Stimulated activated effector memory CD8-positive, alpha-beta T cell treated with anti-CD3 and anti-CD28 coated beads, Interleukin-12 subunit alpha, Interleukin-12 subunit beta, amount 100 ng/mL, for 72 hours (primary cell): Measurements from ENCODE around the gene CEACAM1.

ENCODE experiments used
- ATAC-seq: fragments of 150-1000 bp; cut with Tn5 transposase; 2 replicates; pipeline ENCODE4 v1.10.0; 2021
- DNase-seq, 2 donors: peaks; one replicate each; pipeline ENCODE4 v3.0.0; 2021 to 2022; ENCODE audit warnings: low spot score in 2 of 2
- H3K27ac Mint-ChIP-seq: one replicate; pipeline ENCODE4 v1.8.0; 2022; ENCODE audit warnings: mild to moderate bottlenecking, mixed read lengths
- H3K36me3 Mint-ChIP-seq: one replicate; pipeline ENCODE4 v1.8.0; 2022; ENCODE audit warnings: mild to moderate bottlenecking, mixed read lengths
- H3K4me1 Mint-ChIP-seq: one replicate; pipeline ENCODE4 v1.8.0; 2022; ENCODE audit warnings: mixed read lengths
- H3K4me3 Mint-ChIP-seq: one replicate; pipeline ENCODE4 v1.8.0; 2022; ENCODE audit warnings: mild to moderate bottlenecking, mixed read lengths
- H3K9me3 Mint-ChIP-seq: one replicate; pipeline ENCODE4 v1.8.0; 2022; ENCODE audit warnings: mixed read lengths

The CEACAM1 gene

DNA sequence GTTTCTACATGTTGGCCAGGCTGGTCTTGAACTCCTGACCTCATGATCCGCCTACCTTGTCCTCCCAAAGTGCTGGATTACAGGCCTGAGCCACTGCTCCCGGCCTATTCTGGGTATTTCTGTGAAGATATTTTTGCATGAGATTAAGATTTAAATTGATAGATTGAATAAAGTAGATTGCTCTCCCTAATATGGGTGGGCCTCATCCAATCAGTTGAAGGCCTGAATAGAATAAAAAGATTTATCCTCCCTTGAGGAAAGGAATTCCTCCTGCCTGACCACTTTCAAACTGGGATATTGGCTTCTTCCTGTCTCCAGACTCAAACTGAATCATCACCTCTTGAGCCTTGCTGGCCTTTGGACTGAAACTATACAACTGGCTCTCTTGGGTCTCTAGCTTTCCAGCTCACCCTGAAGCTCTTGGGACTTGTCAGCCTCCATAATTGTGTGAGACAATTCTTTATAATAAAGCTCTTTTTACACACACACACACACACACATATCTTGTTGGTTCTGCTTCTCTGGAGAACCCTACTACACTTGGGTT lies 49.4 kb downstream of the CEACAM1 start:
- Mint-ChIP-seq H3K27ac (no peak overlapping the region), H3K4me1 (peaks cover 26% of the 10 kb centered on the region), H3K36me3 (no peaks in the 10 kb centered on the region), H3K4me3 (no peak overlapping the region), H3K9me3 (no peaks in the 10 kb centered on the region)
- no peak for ATAC-seq
- no peak for DNase-seq

DNA sequence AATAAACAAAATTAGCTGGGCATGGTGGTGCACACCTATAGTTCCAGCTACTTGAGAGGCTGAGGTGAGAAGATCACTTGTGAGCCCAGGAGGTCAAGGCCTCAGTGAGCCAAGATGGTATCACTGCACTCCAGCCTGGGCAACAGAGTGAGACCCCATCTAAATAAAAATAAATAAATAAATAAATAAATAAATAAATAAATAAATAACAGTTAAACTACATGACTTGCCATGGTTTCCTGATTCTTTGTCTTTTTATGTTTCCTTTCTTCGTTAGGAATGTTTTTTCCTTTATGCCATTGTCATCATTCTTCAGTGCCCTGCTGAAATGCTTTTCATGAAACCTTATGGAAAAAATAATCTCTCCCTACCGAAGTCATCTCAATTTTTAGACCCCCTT lies 50.3 kb downstream of the CEACAM1 start:
- no peak overlapping the region for H3K27ac Mint-ChIP-seq
- ATAC-seq (no peak), DNase-seq (no peak)
- H3K9me3 Mint-ChIP-seq = no peaks in the 10 kb centered on the region
- H3K4me3 Mint-ChIP-seq = no peak overlapping the region
- H3K4me1 Mint-ChIP-seq = peaks cover 22% of the 10 kb centered on the region
- H3K36me3 Mint-ChIP-seq = no peaks in the 10 kb centered on the region

DNA sequence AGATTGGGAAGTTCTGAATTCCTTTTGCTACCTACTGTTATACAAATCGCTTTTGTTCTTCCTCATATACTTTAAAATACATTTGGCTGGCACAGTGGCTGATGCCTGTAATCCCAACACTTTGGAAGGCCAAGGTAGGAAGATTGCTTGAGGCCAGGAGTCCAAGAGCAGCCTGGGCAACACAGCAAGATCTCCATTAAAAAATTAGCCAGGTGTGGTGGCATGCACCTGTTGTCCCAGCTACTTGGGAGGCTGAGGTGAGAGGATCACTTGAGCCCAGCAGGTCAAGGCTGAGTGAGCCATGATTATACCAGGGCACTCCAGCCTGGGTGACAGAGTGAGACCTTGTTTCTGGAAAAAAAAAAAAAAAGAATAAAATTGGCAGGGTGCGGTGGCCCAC lies 51.2 kb downstream of the CEACAM1 start:
- Mint-ChIP-seq H3K9me3 (no peaks in the 10 kb centered on the region), H3K27ac (no peak overlapping the region), H3K36me3 (no peaks in the 10 kb centered on the region), H3K4me3 (no peak overlapping the region), H3K4me1 (peaks cover 22% of the 10 kb centered on the region)
- DNase-seq (no peak), ATAC-seq (no peak)

DNA sequence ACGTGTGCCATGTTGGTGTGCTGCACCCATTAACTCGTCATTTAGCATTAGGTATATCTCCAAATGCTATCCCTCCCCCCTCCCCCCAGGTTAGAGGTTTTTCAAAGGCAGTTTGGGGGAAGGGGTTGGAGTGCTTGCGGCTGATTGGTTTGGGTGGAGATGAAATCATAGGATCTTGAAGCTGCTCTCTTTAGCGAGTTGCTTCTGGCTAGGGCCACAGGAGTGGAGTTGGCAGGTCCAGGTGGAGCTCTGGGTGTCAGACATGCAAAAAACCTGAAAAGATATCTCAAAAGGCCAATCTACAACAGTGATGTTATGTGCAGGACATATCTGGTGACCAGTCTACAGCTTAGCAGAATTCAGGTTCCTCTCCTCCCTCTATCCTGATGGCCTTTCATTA lies 52.9 kb downstream of the CEACAM1 start:
- Mint-ChIP-seq H3K4me3 (no peak overlapping the region), H3K27ac (no peak overlapping the region), H3K9me3 (no peaks in the 10 kb centered on the region), H3K4me1 (peaks cover 8% of the 10 kb centered on the region), H3K36me3 (no peaks in the 10 kb centered on the region)
- ATAC-seq = no peak
- no peak for DNase-seq

DNA sequence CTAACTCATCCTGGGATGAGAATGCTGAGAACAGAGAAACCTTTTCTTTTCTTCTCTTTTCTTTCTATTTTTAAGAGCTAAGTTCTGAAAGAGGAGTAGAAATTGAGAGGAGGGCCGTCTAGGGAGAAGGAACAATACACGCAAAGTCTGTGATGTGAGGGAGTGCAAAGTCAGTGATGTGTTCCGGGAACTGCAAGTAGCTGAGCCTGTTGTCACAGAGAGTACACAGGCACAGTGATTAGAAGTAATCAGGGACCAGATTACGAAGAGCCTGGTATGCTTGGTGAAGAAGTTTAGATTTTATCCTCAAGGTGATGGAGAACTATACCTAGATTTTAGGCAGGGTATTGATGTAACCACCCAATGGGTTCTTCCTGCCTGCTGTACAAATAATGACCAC lies 53.5 kb downstream of the CEACAM1 start:
- H3K27ac Mint-ChIP-seq = no peak overlapping the region
- no peak overlapping the region for H3K4me3 Mint-ChIP-seq
- no peaks in the 10 kb centered on the region for H3K9me3 Mint-ChIP-seq
- H3K36me3 Mint-ChIP-seq = no peaks in the 10 kb centered on the region
- ATAC-seq = no peak
- peaks cover 8% of the 10 kb centered on the region for H3K4me1 Mint-ChIP-seq
- DNase-seq = no peak

DNA sequence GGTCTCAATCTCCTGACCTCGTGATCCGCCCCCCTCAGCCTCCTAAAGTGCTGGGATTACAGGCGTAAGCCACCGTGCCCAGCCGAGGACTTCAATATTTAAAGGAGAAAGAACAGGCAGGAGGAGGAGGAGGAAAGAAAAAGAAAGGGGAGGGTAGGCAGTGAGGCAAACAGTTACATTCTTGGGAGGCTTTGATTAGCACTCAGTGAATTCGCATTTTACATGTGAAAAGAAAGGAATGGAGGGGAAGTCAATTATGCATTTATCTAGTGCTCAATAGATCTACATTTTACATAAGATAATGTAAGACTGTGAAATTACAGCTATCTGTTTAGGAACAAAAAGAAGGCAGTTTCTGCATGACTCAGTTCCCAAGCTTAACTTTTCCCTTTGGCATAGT lies 54.6 kb downstream of the CEACAM1 start:
- DNase-seq (no peak), ATAC-seq (no peak)
- H3K9me3 Mint-ChIP-seq = no peaks in the 10 kb centered on the region
- H3K36me3 Mint-ChIP-seq = no peaks in the 10 kb centered on the region
- peaks cover 6% of the 10 kb centered on the region for H3K4me1 Mint-ChIP-seq
- no peak overlapping the region for H3K27ac Mint-ChIP-seq
- no peak overlapping the region for H3K4me3 Mint-ChIP-seq

DNA sequence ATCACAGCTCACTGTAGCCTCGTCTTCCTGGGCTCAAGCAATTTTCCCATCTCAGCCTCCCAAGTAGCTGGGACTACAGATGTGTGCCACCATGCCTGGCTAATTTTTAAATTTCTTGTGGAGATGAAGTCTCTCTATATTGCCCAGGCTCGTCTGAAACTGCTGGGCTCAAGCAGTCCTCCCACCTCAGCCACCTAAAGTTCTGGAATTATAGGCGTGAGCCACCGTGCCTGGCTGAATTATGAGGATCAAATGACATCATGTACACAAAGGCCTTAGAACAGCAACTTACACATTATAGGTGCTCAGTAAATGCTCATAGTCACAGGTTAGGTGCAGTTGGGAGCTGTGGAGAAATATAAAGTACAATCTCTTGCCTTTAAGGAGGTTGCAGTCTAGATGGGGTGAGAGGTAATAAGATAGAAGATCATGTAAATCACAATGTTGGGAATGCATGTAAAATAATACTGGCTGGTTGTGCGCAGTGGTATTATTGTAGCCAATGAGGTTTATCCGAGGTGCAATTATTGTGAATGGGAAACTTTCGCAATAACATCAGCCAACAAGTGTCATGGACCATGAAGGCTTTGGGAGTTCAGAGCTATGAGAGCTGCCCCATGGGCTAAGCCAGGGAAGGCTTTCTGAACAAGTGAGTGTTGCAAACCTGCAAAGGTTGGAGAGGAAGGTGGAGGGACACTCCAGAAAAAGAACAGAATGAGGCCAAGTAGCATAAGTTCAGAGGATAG lies 55.7 kb downstream of the CEACAM1 start:
- Mint-ChIP-seq H3K4me1 (peaks cover 13% of the 10 kb centered on the region), H3K27ac (peak overlapping the region; percentile 3), H3K4me3 (no peak overlapping the region), H3K9me3 (no peaks in the 10 kb centered on the region), H3K36me3 (no peaks in the 10 kb centered on the region)
- DNase-seq (no peak), ATAC-seq (no peak)

DNA sequence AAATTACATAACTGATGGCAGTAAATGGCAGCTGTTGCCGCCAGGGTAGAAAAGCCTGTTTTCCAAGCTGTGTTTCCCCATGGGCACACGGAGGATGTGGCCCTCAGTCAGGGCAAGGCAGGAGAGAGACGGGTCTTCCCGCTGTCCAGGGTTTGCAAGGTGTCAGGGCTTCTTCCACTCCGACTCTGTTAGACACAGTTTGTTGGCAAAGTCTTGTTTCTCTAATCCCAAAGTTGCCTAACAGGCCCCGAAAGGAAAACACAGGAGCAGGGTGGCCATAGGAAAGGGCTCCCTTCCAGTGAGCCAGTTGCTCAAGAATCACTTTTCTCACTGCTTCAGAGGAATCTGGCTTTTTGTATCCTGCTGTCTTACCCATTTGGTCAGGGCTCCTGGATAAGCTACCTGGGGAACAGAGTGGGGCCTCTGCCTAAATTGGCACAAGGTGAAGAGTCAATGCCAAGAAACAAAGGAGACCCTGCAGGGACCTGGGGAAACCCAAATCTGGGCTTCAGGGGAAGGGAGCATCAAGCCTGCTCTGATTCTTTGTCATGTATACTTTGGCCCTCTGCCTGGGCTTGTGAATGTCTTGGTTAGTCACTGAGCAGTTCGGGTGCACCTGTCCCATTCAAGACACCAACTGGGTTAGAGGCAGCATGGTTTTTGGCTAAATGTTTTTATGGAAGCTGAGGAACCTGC lies 56.6 kb downstream of the CEACAM1 start:
- DNase-seq (no peak), ATAC-seq (no peak)
- H3K27ac Mint-ChIP-seq = no peak overlapping the region
- peaks cover 21% of the 10 kb centered on the region for H3K4me1 Mint-ChIP-seq
- H3K4me3 Mint-ChIP-seq = no peak overlapping the region
- H3K9me3 Mint-ChIP-seq = no peaks in the 10 kb centered on the region
- no peaks in the 10 kb centered on the region for H3K36me3 Mint-ChIP-seq

DNA sequence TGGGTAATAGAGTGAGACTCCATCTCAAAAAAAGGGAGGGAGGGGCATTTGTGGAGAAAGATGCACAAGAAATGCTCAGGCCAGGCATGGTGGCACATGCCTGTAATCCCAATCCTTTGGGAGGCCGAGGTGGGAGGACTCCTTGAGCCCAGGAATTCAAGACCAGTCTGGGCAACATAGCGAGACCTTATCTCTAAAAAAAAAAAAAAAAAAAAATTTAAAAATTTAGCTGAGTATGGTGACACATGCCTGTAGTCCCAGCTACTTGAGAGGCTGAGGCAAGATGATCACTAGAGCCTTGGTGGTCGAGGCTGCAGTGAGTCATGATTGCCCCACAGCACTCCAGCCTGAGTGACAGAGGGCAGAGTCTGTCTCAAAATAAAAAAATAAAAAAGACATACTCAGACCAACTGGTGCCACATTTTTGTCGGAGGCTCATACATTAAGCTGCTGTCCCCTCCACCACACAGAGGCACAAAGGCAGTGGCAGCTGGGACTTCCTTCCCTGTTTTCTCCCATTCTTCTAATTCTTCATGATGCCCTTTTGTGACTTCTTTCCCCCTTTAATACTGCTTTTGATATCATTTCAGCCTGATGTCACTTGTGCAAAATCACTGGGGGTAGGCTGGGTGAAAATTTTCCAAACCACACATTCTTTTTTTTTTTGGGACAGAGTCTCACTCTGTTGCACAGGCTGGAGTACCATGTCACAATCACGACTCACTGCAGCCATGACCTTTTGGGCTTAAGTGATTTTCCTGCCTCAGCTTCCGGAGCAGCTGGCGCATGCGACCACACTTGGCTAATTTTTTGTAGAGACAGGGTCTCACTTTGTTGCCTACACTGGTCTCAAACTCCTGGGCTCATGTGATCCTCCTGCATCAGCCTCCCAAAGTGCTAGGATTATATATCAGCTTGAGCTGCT lies 58.7 kb downstream of the CEACAM1 start:
- Mint-ChIP-seq H3K36me3 (no peaks in the 10 kb centered on the region), H3K4me1 (peaks cover 26% of the 10 kb centered on the region), H3K27ac (peak overlapping the region; percentile 17), H3K9me3 (no peaks in the 10 kb centered on the region), H3K4me3 (peak overlapping the region; percentile 6)
- no peak for DNase-seq
- ATAC-seq = peak; percentile 87

DNA sequence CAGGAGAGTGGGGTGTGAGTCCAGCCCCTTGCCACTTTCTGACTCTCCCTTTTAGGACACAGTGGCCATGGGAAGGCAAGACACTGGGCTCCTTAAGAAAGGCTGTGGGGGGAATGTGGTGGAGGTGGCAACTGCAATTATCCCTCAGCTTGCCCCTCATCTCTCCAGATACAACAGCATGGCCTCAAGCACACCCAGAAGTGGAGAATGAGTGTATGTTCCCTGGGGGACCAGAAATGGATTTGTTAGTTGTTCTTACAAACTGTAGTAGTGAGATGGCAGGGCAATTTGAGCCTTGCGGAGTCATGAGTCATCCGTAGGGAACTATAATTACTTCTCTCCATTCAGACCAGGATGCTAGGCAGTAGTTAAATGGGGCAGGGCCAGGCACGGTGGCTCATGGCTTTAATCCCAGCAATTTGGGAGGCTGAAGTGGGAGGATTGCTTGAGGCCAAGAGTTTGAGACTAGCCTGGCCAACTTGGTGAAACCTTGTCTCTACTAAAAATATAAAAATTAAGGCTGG lies 59.9 kb downstream of the CEACAM1 start:
- DNase-seq (no peak), ATAC-seq (no peak)
- Mint-ChIP-seq H3K36me3 (no peaks in the 10 kb centered on the region), H3K9me3 (no peaks in the 10 kb centered on the region), H3K4me1 (peaks cover 26% of the 10 kb centered on the region), H3K4me3 (no peak overlapping the region), H3K27ac (no peak overlapping the region)

DNA sequence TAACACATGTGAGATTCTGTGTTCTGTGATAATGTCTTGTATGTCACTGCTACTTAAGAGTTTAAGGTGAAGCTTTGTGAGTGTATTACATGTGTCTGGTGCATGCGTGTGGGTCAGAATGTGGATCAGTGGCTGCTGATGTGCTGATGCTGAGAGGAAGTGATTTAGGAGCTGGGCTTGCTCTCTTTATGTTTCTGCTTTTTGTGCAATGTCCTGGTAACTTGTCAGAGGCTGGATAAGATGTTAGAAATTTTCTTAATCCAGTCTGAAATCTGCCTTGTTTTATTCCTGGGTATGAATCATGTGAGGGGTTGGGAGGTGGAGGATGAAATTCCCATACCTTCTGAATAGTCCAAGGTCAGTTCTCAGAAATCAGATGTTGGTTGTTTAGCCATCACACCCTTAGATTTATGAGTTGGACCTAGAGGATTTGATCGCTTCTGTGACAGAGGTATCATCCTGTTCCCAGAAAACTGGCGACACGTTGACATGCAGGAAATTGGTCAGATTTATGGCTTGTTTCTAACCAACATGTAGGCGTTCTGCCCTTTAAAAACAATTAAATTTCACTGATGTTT lies 61.0 kb downstream of the CEACAM1 start:
- Mint-ChIP-seq H3K4me1 (peaks cover 26% of the 10 kb centered on the region), H3K9me3 (no peaks in the 10 kb centered on the region), H3K4me3 (peak overlapping the region; percentile 11), H3K27ac (peak overlapping the region; percentile 76), H3K36me3 (no peaks in the 10 kb centered on the region)
- no peak for ATAC-seq
- DNase-seq = no peak

DNA sequence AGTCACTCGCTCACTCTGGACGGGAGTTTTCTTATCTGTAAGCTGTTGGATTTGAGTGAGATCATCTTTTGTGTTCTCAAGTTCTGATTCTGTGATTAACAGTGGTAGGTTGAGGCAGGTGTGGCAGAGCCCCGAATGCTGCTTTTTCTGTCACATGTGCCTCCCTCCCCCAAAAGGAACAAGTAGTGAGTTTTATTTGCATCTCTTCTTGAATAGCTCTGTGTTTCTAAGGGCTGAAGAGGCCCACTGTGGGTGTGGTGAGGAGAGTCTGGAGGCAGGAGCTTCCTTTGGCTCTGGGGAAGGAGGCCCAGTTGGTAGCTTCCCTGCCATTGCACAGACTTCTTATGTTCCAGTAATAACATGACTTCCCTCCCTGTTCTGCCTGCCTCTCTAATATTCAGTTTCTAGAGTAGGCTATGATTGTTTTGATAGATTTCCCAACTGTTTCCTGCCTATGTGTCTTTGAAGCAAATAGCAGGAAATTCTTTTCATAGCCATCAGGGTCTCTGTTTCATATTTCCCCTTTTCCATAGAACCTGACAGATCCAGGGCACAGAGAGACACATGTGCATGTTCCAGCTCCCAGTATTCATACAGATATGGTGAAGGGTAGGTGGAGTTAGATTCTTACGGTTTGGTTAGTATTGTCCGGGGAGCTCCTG lies 61.6 kb downstream of the CEACAM1 start:
- peak overlapping the region; percentile 76 for H3K27ac Mint-ChIP-seq
- no peak overlapping the region for H3K4me3 Mint-ChIP-seq
- no peaks in the 10 kb centered on the region for H3K36me3 Mint-ChIP-seq
- no peaks in the 10 kb centered on the region for H3K9me3 Mint-ChIP-seq
- ATAC-seq (no peak), DNase-seq (no peak)
- H3K4me1 Mint-ChIP-seq = peaks cover 26% of the 10 kb centered on the region

DNA sequence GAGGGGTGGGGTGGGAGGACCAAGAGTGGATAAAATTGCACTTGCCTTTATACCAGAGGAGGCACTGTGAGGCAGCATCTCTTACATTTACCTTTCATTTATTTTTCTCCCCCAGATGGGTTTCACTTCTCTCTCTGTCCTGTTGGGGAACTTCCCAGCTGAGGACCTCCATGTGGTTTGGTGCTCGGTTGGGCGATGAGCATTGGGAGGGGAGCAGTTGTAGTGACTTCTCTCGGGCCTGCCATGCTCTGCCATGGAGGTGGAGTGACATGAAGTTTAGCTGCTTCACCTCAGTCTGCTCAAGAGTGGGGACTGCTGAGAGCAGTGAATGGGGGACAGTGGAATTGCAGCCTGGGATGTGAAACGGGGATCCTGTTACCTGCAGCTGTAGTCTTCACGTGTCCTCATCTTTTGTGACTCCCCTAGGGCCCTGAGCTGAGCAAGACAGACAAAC lies 62.4 kb downstream of the CEACAM1 start:
- Mint-ChIP-seq H3K4me3 (no peak overlapping the region), H3K9me3 (no peaks in the 10 kb centered on the region), H3K36me3 (no peaks in the 10 kb centered on the region), H3K4me1 (peaks cover 26% of the 10 kb centered on the region), H3K27ac (peak overlapping the region; percentile 76)
- ATAC-seq (no peak), DNase-seq (no peak)

DNA sequence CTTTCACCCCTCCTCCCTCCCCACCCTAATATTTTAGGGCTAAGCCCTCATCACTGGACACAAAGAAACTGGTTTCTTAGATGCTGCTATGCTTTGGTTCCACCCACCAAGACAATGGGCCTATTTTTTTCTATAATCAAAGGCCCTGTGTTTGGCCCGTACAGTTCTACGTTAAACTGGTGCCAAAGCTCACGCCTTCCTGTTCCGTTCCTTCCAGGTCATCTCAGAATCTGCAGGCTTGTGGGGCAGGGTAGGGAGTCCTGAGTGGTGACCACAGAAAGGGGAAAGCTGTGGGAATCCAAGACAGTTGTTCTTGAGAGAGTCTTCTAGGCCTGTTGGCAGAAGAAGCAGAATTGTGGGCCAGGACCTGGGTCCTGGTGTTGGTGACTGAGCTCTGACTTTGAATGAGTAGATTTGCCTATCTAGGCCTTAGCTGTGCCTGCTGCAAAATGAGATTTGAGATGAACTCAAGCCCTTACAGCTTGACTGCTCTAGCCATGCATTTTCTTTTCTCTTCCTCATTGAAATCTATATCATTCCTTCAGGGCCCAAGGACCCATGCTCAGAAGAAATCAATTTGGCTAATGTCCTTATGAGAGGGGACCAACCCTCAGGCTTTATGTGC lies 66.5 kb downstream of the CEACAM1 start:
- no peak overlapping the region for H3K27ac Mint-ChIP-seq
- H3K4me1 Mint-ChIP-seq = peaks cover 12% of the 10 kb centered on the region
- DNase-seq (no peak), ATAC-seq (no peak)
- no peaks in the 10 kb centered on the region for H3K36me3 Mint-ChIP-seq
- H3K9me3 Mint-ChIP-seq = no peaks in the 10 kb centered on the region
- no peak overlapping the region for H3K4me3 Mint-ChIP-seq
